ENCODE data around the gene SCOC.

SCOC gene

DNA sequence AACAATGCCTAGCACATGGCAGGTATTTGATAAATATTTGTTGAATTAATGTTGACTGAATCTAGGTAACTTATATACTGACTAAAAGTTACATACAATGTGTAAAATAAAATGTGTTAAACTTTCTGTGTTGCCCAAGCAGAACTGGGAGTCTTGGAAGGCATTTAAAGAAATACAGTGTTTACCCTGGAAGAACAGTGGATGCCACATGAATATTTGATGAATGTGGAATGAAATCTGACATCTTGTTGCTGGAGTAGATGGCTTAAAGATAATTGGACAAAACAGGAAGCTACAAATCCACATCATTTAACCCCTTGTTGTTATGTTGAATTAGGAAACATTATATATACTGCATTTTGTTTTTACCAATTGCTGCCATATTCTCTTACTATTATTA is 39.9 kb upstream of the SCOC start:
- H3K4me3 ChIP-seq (ENCODE audit: control insufficient read depth, low read depth, low read length), result no peak overlapping the region
- DNase-seq (ENCODE audit: low read depth), result no peak
- TF ChIP-seq, protein P1, sequence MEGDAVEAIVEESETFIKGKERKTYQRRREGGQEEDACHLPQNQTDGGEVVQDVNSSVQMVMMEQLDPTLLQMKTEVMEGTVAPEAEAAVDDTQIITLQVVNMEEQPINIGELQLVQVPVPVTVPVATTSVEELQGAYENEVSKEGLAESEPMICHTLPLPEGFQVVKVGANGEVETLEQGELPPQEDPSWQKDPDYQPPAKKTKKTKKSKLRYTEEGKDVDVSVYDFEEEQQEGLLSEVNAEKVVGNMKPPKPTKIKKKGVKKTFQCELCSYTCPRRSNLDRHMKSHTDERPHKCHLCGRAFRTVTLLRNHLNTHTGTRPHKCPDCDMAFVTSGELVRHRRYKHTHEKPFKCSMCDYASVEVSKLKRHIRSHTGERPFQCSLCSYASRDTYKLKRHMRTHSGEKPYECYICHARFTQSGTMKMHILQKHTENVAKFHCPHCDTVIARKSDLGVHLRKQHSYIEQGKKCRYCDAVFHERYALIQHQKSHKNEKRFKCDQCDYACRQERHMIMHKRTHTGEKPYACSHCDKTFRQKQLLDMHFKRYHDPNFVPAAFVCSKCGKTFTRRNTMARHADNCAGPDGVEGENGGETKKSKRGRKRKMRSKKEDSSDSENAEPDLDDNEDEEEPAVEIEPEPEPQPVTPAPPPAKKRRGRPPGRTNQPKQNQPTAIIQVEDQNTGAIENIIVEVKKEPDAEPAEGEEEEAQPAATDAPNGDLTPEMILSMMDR (IDR thresholded peaks at IDR 0.05; ENCODE audit: control insufficient read depth, insufficient read depth, low read depth, low read length, missing control alignments), result no peak

DNA sequence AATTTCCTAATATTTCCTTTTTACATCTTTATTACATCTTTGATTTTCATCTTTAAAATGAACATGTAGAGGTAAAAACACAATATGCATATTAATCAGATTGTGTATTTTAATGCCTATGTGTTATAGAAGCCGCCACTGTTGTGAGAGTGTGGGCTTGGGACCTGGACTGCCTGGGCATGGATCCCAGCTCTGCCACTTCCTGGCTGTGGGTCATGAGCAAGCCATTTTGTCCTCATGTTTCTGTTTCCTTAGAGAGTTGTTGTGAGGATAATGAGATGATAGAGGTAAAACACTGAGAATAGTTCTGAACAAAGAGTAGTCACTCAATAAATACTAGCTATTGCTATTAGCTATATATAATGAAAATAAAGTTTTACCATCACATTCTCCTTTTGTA is 38.4 kb upstream of the SCOC start:
- H3K4me3 ChIP-seq (ENCODE audit: control insufficient read depth, low read depth, low read length), result no peak overlapping the region
- no peak for DNase-seq (ENCODE audit: low read depth)
- TF ChIP-seq, protein P1 (IDR thresholded peaks at IDR 0.05; ENCODE audit: control insufficient read depth, insufficient read depth, low read depth, low read length, missing control alignments), result no peak

DNA sequence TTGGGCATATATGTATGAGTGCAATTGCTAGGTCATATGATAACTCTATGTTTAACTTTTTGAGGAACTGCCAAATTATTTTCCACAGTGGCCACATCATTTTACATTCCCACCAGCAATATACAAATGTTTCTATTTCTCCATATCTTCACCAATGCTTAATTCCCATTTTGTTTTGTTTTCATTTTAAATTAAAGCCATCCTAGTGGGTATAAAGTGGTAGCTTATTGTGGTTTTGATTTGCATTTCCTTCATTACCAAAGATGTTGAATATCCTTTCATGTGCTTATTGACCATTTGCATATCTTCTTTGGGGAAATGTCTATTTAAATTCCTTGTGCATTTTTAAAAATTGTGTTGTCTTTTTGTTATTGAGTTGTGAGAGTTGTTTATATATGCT is 36.7 kb upstream of the SCOC start:
- no peak overlapping the region for H3K4me3 ChIP-seq (ENCODE audit: control insufficient read depth, low read depth, low read length)
- TF ChIP-seq, protein P1 (IDR thresholded peaks at IDR 0.05; ENCODE audit: control insufficient read depth, insufficient read depth, low read depth, low read length, missing control alignments), result no peak
- no peak for DNase-seq (ENCODE audit: low read depth)

DNA sequence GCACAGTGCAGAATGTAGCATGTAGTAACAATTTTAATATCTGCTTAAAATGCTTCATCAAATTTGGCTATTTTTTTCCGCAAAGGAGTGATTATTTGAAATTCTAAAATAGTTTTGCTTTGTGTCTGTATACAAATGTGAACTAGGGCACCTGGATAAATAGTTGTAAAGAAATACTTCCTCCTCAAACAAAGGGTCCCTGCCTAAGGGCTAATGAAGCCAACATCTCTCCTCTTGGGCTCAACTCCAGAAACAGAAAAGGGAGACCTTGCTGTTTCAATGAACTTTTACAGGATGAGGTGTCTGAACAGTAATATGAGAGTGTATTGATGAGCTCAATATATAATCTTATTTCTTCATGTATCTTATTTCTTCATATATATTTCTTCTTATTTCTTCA is 30.8 kb upstream of the SCOC start:
- TF ChIP-seq, protein P1 (IDR thresholded peaks at IDR 0.05; ENCODE audit: control insufficient read depth, insufficient read depth, low read depth, low read length, missing control alignments), result no peak
- DNase-seq (ENCODE audit: low read depth), result no peak
- H3K4me3 ChIP-seq (ENCODE audit: control insufficient read depth, low read depth, low read length), result no peak overlapping the region

DNA sequence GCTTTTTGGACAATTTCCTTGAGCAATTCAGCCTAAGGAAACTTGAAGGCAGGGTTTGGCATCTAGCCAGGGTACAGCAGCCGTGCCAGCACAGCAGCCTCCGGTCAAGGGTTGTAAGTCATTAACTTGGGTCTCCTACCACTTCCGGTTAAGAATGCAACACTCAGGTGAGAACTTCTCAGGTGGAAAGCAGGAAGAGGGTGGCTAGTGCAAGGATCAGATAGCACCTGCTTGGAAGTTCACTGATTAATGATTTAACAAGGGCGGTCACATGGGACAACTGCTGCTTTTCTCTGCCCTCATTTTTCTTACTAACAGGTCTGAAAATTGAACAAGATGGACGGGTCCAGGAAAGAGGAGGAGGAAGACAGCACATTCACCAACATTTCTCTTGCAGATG is 30.1 kb upstream of the SCOC start:
- no peak overlapping the region for H3K4me3 ChIP-seq (ENCODE audit: control insufficient read depth, low read depth, low read length)
- DNase-seq (ENCODE audit: low read depth), result no peak

DNA sequence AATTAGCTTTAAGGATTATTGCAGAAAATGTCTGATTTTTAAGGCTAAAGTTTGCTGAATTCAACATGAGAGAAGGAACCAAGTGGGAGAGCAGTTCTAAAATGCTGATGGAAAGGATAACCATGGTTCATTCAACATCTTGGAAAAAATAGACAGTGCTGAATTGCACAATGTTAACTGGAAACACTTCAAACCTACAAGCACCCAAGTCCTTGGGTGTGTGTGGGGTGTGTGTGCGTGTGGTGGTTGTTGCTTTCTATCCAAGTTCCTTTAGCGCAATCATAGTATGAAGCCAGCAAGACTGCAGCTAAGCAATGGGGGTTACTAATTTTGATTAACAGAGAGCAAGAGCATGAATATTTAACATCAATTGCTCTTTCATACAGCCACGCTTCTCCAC is 29.3 kb upstream of the SCOC start:
- no peak for DNase-seq (ENCODE audit: low read depth)
- no peak overlapping the region for H3K4me3 ChIP-seq (ENCODE audit: control insufficient read depth, low read depth, low read length)
- TF ChIP-seq, protein P1 (IDR thresholded peaks at IDR 0.05; ENCODE audit: control insufficient read depth, insufficient read depth, low read depth, low read length, missing control alignments), result no peak

More for the DNA sequence above, 30.1 kb upstream of the SCOC start:
- TF ChIP-seq, protein P1 (IDR thresholded peaks at IDR 0.05; ENCODE audit: control insufficient read depth, insufficient read depth, low read depth, low read length, missing control alignments), result no peak

DNA sequence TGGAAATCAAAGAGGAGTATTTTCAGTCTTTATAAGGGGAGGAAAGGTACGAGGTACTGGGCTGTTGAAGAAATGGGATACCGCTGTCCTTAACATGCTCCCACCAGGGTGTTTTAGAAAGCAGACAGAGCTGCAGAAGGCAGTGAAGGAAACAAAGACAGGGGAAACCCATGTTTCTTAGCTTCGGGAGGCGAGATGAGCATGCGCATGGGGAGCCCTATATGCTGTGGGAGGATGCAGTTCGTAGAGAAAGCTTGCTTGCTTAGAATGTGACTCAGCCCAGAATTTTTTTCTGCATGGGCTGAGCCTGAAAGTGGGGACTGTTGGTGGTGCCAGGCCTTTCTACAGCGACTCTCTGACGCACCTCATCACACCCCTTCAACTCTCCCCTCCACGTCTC is 28.8 kb upstream of the SCOC start:
- TF ChIP-seq, protein P1 (IDR thresholded peaks at IDR 0.05; ENCODE audit: control insufficient read depth, insufficient read depth, low read depth, low read length, missing control alignments), result no peak
- H3K4me3 ChIP-seq (ENCODE audit: control insufficient read depth, low read depth, low read length), result no peak overlapping the region
- DNase-seq (ENCODE audit: low read depth), result no peak
